ENCODE measurements around the gene SRCIN1. TPM values are rescaled to one million over a fixed set of nuclear protein-coding genes. Genes with fewer than 3 reads are reported as not detected.
"Not testable (repeated sequence)": the region's sequence is repeated elsewhere in the genome, so short reads cannot be mapped to it uniquely, and the experiment has no call there.

The SRCIN1 gene, protein sequence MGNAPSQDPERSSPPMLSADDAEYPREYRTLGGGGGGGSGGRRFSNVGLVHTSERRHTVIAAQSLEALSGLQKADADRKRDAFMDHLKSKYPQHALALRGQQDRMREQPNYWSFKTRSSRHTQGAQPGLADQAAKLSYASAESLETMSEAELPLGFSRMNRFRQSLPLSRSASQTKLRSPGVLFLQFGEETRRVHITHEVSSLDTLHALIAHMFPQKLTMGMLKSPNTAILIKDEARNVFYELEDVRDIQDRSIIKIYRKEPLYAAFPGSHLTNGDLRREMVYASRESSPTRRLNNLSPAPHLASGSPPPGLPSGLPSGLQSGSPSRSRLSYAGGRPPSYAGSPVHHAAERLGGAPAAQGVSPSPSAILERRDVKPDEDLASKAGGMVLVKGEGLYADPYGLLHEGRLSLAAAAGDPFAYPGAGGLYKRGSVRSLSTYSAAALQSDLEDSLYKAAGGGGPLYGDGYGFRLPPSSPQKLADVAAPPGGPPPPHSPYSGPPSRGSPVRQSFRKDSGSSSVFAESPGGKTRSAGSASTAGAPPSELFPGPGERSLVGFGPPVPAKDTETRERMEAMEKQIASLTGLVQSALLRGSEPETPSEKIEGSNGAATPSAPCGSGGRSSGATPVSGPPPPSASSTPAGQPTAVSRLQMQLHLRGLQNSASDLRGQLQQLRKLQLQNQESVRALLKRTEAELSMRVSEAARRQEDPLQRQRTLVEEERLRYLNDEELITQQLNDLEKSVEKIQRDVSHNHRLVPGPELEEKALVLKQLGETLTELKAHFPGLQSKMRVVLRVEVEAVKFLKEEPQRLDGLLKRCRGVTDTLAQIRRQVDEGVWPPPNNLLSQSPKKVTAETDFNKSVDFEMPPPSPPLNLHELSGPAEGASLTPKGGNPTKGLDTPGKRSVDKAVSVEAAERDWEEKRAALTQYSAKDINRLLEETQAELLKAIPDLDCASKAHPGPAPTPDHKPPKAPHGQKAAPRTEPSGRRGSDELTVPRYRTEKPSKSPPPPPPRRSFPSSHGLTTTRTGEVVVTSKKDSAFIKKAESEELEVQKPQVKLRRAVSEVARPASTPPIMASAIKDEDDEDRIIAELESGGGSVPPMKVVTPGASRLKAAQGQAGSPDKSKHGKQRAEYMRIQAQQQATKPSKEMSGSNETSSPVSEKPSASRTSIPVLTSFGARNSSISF
- 0.14 TPM in 1 of 2 replicates, not detected in the other for total RNA-seq

- intact Hi-C loops (cut with micrococcal nuclease) = loop anchor here (5.0 kb wide), 1 partner anchor 49 kb away; no protein-coding TSS in a partner anchor
Measured at GRCh38 chr17:38605841-38606645, at the start of gene SRCIN1. Gene SRCIN1, minus strand, starts transcription at chr17:38605952. Its CDS starts 247 bp downstream, at chr17:38605705.

DNA sequence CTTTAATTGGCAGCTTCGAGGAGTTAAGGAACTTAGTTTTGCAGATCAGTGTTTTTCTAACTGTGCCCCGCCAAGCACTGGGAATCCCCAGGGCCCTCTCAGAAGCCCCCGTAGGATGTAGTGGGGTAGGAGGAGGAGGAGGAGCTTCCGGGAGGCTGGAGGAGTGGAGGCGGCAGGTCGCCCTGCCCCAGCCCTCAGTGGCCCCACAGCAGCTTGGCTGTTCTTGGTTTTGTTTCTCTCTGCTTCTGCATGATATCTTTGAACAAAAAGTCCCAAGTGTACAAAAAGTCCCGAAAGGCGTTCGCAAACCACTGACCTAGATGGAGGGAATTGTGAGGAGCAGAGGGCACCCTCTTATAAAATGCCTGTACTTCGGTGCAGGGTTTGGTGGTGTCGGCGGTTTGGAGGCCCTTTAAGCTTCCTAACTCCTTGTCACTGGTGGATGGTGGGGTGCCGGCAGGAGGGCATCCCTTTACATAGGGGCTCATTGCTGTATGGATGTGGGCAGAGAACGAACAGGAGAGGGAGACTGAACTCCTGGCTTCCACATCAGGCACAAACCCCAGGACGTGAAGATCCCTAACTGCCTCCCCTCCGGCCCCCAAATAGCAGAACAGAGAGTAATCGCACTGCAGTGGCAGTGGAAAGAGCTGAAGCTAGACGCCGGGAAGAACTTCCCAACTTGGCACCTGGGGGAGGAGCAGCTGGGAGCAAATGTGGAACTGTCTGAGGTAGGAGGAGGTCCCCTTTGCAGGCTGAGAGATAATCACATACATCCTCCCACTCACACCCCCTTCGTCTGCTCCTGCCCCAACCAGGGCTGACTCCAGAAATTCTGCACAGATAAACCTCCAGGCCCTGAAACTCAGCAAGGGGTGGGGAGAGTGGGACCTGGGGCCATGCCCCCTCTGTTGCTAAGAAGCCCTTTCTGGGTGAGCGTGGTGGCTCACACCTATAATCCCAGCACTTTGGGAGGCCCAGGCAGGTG lies 49.0 kb upstream of the SRCIN1 start:
- intact Hi-C loops (cut with micrococcal nuclease) = no loop called here

DNA sequence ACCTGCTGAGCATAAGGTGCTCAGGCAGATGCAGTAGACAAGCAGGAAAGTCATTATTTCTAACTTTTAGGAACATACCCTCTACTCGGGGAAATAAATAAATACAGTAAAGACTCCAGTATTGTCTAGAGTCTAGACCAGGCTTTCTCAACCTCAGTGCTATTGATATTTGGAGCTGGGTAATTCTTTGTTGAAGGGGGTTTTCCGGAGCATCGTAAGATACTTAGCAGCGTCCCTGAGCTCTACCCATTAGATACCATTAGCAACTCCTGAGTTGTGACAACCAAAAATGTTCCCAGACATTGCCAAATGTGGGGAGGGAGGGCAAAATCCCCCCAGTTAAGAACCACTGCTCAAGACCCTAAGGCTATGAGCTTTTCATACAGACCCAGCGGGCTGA lies 47.9 kb upstream of the SRCIN1 start:
- intact Hi-C loops (cut with micrococcal nuclease) = no loop called here

- intact Hi-C loops (cut with micrococcal nuclease) = no loop called here
Measured at GRCh38 chr17:38653230-38653629, 47.5 kb upstream of the SRCIN1 start.

DNA sequence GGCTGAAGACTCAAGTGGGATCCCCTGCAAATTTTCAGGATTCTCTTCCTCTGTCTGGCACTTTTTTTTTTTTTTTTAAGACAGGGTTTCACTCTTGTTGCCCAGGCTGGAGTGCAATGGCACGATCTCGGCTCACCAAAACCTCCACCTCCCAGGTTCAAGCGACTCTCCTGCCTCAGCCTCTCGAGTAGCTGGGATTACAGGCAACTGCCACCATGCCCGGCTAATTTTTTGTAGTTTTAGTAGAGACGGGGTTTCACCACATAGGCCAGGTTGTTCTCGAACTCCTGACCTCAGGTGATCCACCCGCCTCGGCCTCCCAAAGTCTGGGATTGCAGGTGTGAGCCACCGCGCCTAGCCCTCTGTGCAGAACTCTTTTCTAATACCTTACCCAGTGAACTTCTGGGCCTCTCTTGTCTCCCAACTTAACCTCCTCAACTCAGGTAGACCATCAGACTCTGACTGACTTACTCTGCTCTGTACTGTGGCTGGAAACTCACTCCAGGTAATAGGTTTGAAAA lies 45.0 kb upstream of the SRCIN1 start:
- intact Hi-C loops (cut with micrococcal nuclease) = not testable (repeated sequence)

GRCh38 chr17:38637951-38638350 lies 32.2 kb upstream of the SRCIN1 start:
- intact Hi-C loops (cut with micrococcal nuclease) = no loop called here

GRCh38 chr17:38636054-38636453 lies 30.3 kb upstream of the SRCIN1 start:
- intact Hi-C loops (cut with micrococcal nuclease) = no loop called here

- intact Hi-C loops (cut with micrococcal nuclease) = no loop called here
Measured at GRCh38 chr17:38632334-38632733, 26.6 kb upstream of the SRCIN1 start.

DNA sequence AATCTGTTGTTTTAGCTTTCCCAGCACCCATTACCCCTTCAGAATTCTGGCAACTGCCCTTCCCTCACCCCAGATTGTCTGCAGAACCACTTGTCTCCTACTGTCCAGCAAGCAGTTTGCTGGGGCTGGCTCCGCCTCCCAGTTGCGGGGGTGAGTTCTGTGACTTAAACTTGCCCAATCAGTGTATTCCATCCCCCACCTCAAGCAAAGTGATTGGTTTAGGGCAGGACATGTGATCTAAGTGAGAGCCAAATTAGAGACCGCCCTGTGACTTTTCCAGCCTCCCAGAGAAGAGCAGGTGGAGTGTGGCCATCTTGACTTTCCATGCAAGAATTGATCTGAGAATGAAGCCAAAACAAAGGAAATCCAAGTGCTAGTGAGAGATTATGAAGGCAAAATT lies 22.7 kb upstream of the SRCIN1 start:
- intact Hi-C loops (cut with micrococcal nuclease) = no loop called here

GRCh38 chr17:38627957-38628356 lies 22.2 kb upstream of the SRCIN1 start:
- intact Hi-C loops (cut with micrococcal nuclease) = no loop called here

- intact Hi-C loops (cut with micrococcal nuclease) = not testable (repeated sequence)
Measured at GRCh38 chr17:38626606-38627226, 21.0 kb upstream of the SRCIN1 start.

DNA sequence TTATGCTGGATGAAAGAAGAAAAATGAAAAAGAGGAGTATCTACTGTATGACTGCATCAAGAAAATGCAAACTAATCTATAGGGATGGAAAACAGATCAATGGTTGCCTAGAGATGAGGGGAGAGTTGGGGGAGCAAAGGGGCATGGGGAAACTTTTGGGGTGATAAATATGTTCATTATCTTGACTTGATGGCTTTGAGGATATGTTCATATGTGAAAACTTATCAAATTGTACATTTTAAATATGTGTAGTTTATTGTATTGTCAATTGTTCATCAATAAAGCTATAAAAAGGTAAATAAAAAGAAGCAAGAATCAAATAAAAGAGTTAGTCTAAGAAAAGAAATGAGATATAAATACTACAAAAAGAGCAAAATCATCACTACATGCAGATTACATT lies 19.7 kb upstream of the SRCIN1 start:
- intact Hi-C loops (cut with micrococcal nuclease) = no loop called here

- intact Hi-C loops (cut with micrococcal nuclease) = not testable (repeated sequence)
Measured at GRCh38 chr17:38624782-38625355, 19.1 kb upstream of the SRCIN1 start.

DNA sequence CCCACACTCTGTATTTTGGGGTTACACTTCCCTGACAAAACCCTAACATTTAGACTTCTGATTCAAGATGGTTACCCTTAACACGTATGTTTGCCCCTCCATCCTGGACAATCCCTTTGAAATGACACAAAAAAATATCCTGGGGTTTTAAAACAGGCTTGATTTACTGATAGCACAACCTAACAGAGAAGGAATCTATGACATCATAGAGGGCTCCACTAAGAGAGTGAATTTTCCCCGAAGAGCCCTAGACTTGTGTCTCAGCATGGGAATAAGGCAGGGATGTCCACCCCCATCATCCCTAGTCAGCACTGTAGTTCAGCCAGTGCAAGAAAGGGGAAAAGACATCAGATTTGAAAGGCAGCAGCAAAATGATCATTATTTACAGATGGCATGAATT lies 15.8 kb upstream of the SRCIN1 start:
- intact Hi-C loops (cut with micrococcal nuclease) = no loop called here

DNA sequence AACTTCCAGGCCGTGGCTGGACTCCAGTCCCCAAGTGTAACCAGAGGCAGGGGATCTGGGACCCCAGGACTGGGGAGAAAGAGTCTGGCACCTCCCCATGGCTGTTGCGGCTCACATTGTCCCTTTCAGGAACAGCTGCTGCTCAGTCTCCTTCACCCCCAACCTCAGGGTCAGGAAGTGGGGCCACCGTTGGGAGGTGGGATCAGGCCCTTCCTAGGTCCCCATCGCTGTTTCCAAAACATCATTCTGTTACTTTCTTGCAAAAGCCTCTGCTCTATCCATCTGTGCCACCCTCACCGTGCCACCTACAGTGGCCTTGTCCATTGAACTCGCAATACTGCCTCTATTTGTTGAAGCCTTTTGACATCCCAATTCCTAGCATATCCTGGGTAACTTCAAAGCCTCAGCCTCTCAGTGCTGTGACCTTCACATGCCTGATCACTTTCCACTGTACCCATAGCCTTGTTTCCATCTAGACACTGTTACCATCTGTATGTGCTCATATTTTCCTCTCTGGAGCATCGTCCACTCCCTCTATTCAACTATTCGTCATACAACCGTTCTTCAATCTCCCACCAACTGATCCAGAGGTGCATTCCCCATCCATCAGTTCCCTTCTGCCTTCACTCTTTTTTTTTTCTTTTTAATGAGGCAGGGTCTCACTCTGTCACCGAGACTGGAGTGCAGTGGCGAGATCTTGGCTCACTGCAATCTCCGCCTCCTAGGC lies 15.0 kb upstream of the SRCIN1 start:
- intact Hi-C loops (cut with micrococcal nuclease) = no loop called here

- intact Hi-C loops (cut with micrococcal nuclease) = no loop called here
Measured at GRCh38 chr17:38619937-38620550, 14.3 kb upstream of the SRCIN1 start.

DNA sequence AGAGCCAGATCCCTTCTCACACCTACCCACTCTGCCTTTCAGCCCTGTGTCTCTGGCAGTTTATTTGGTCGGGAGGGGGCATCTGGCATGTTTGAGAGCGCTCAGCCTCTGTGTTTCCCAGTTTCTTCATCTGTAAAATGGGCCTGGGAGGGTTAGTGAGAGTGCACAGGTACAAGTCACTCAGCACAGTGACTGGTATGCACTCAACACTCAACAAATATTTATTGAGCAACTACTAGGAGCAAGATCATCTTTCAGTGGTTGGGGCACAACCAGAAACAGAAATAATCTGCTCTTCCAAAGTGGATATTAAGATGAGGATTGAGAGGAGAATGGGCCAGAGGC lies 13.7 kb upstream of the SRCIN1 start:
- intact Hi-C loops (cut with micrococcal nuclease) = no loop called here
